Endothelial cell of umbilical vein (primary cell): ENCODE measurements around the gene OPCML. TPM values are rescaled to one million over a fixed set of nuclear protein-coding genes. Genes with fewer than 3 reads are reported as not detected.

Experiments used
- BruUV-seq: library from RNA; stranded (reverse); fragments of 400-500 nt; replicated peaks from 2 replicates; lab custom pipeline; 2021; lab: Mats Ljungman, UMichigan
- CTCF ChIA-PET: fragments of 300-600, 350-600 bp; sonication (Branson Sonifier 250); formaldehyde crosslinking; loops from one replicate; lab custom pipeline; 2021; ENCODE audit warnings: antibody characterized with exemption, inconsistent platforms; lab: Charles Lee
- POLR2A ChIA-PET: fragments of 300-600, 350-600 bp; sonication (Branson Sonifier 250); formaldehyde crosslinking; loops from one replicate; lab custom pipeline; 2021; ENCODE audit warnings: antibody characterized with exemption, inconsistent platforms; lab: Charles Lee
- DNase-seq: peaks from one replicate; pipeline ENCODE4 v3.0.0-alpha.2; 2011; ENCODE audit warnings: low read depth, low spot score
- FAIRE-seq: peaks from 2 replicates; lab custom pipeline; 2011; peaks lifted over from hg19 to GRCh38; lab: Jason Lieb, UNC
- H2AFZ ChIP-seq: 2 replicates; pipeline ENCODE4 v1.6.0; 2012; ENCODE audit warnings: low read depth, low read length, control low read depth, inconsistent platforms
- H3K27ac ChIP-seq: 2 replicates; pipeline ENCODE4 v1.5.1; 2011; ENCODE audit warnings: low read depth, mild to moderate bottlenecking, control low read depth, low read length, moderate library complexity; ENCODE audit not compliant: insufficient read depth
- H3K27me3 ChIP-seq, 2 experiments: 2 replicates each; pipeline versions ENCODE4 v1.6.0 to v1.6.1; 2011; ENCODE audit warnings: low read length in 2 of 2, mixed read lengths in 1 of 2; ENCODE audit not compliant: control insufficient read depth in 2 of 2, insufficient read depth in 2 of 2
- H3K36me3 ChIP-seq, 2 experiments: 2 replicates in 1 of 2; 3 replicates in 1 of 2; pipeline ENCODE4 v1.5.1; 2011; ENCODE audit warnings: low read length in 2 of 2, mild to moderate bottlenecking in 1 of 2, moderate library complexity in 1 of 2; ENCODE audit not compliant: control insufficient read depth in 2 of 2, insufficient read depth in 2 of 2; ENCODE audit errors: extremely low read depth in 1 of 2
- H3K4me1 ChIP-seq: 3 replicates; pipeline ENCODE4 v1.5.1; 2011; ENCODE audit warnings: mild to moderate bottlenecking, low read length; ENCODE audit not compliant: control insufficient read depth, insufficient read depth; ENCODE audit errors: extremely low read depth
- H3K4me2 ChIP-seq: 2 replicates; pipeline ENCODE4 v1.6.1; 2011; ENCODE audit warnings: low read length, control low read depth, mixed read lengths; ENCODE audit not compliant: insufficient read depth
- H3K4me3 ChIP-seq, 3 experiments: fragments of 200-600 bp in 1 of 3; sonication (generic), shearing (Covaris generic) in 1 of 3; replicated peaks in 1 of 3; 2 replicates each; pipeline ENCODE4 v1.5.1; 2011 to 2016; ENCODE audit warnings: control low read depth in 3 of 3, low read length in 3 of 3, mild to moderate bottlenecking in 2 of 3, inconsistent platforms in 1 of 3, low read depth in 1 of 3, moderate library complexity in 1 of 3; ENCODE audit not compliant: insufficient read depth in 1 of 3
- H3K79me2 ChIP-seq: 2 replicates; pipeline ENCODE4 v1.6.0; 2012; ENCODE audit warnings: low read length, inconsistent platforms; ENCODE audit not compliant: control insufficient read depth, insufficient read depth
- H3K9ac ChIP-seq: replicated peaks from 2 replicates; pipeline ENCODE3; 2011; ENCODE audit warnings: low read length, control low read depth; ENCODE audit not compliant: insufficient read depth; ENCODE audit errors: extremely low read depth
- H3K9me1 ChIP-seq: replicated peaks from 3 replicates; pipeline ENCODE4 v1.6.0; 2011; ENCODE audit warnings: mild to moderate bottlenecking, low read length; ENCODE audit not compliant: control insufficient read depth, insufficient read depth; ENCODE audit errors: extremely low read depth
- H3K9me3 ChIP-seq: replicated peaks from 2 replicates; pipeline ENCODE4 v1.5.1; 2012; ENCODE audit warnings: low read length, inconsistent platforms; ENCODE audit not compliant: control insufficient read depth, insufficient read depth
- H4K20me1 ChIP-seq: replicated peaks from 2 replicates; pipeline ENCODE3; 2011; ENCODE audit warnings: mild to moderate bottlenecking, low read length; ENCODE audit not compliant: control insufficient read depth, insufficient read depth; ENCODE audit errors: extremely low read depth
- EZH2 ChIP-seq: IDR thresholded peaks from 2 replicates; pipeline ENCODE4 v1.6.1; 2012; ENCODE audit warnings: borderline replicate concordance, low read depth, mild to moderate bottlenecking, moderate library complexity, low read length, inconsistent platforms; ENCODE audit not compliant: severe bottlenecking
- FOS ChIP-seq: IDR thresholded peaks from 2 replicates; pipeline ENCODE4 v1.6.1; 2011; ENCODE audit warnings: mild to moderate bottlenecking, low read length, moderate library complexity, borderline replicate concordance; ENCODE audit not compliant: insufficient read depth
- GATA2 ChIP-seq: IDR thresholded peaks from 2 replicates; pipeline ENCODE4 v1.7.0; 2011; ENCODE audit warnings: low read depth, mild to moderate bottlenecking, moderate library complexity, mixed read lengths, low read length; ENCODE audit not compliant: insufficient read length, insufficient read depth
- JUN ChIP-seq: IDR thresholded peaks from 2 replicates; pipeline ENCODE4 v1.6.1; 2011; ENCODE audit warnings: borderline replicate concordance, low read depth; ENCODE audit not compliant: insufficient read length, insufficient read depth
- MYC ChIP-seq: IDR thresholded peaks from one replicate; pipeline ENCODE4 v1.6.1; 2011; ENCODE audit warnings: mild to moderate bottlenecking, low read depth, low read length
- POLR2A ChIP-seq: IDR thresholded peaks from 2 replicates; pipeline ENCODE4 v1.6.1; 2012; ENCODE audit warnings: low read depth, mild to moderate bottlenecking, control low read depth, low read length
- POLR2AphosphoS5 ChIP-seq: IDR thresholded peaks from 2 replicates; pipeline ENCODE4 v1.6.1; 2012; ENCODE audit warnings: low read depth, mild to moderate bottlenecking, control low read depth, low read length, moderate library complexity; ENCODE audit not compliant: insufficient read depth
- dilution Hi-C: fragments of 300-500 bp; cut with MboI; formaldehyde crosslinking; loops from one replicate; pipeline ENCODE4 v1.15.0; 2019; ENCODE audit warnings: low sequenced_read_pairs; ENCODE audit not compliant: extremely low pct_ligation_motif_present
- intact Hi-C: fragments of 100-400 bp; cut with micrococcal nuclease; formaldehyde crosslinking; loops from one replicate; pipeline ENCODE4 v1.10.0; 2022
- polyA plus RNA-seq, 4 experiments: library from polyadenylated mRNA; depleted of rRNA in 3 of 4; stranded (reverse) in 3 of 4; unstranded in 1 of 4; fragments of >200 nt; gene quantifications; 2 replicates each; pipeline versions ENCODE4 v1.2.1 to v1.2.3, GENCODE V29; 2011 to 2012; ENCODE audit warnings: missing spikeins in 1 of 4
- total RNA-seq: library from RNA; stranded (reverse); gene quantifications from 2 replicates; pipeline ENCODE4 v1.2.3, GENCODE V29; 2021
- TF ChIP-seq, protein P1 (sequence below), 2 donors: IDR thresholded peaks; 1 replicate in 1 of 2; 2 replicates in 1 of 2; pipeline ENCODE4 v1.5.1; 2011; ENCODE audit warnings: low read length in 2 of 2, mild to moderate bottlenecking in 2 of 2, moderate library complexity in 2 of 2, control low read depth in 1 of 2, inconsistent platforms in 1 of 2, low read depth in 1 of 2; ENCODE audit not compliant: insufficient read depth in 1 of 2; ENCODE audit errors: extremely low read depth in 1 of 2
- TF ChIP-seq, protein P2 (sequence below): IDR thresholded peaks from 2 replicates; pipeline ENCODE4 v1.6.1; 2011; ENCODE audit not compliant: insufficient read depth, insufficient read length

Gene OPCML
- total and polyA plus RNA-seq, 2 donors (not counting 3 experiments of a cell fraction or from before 2014, with no cell fraction given): not detected

DNA sequence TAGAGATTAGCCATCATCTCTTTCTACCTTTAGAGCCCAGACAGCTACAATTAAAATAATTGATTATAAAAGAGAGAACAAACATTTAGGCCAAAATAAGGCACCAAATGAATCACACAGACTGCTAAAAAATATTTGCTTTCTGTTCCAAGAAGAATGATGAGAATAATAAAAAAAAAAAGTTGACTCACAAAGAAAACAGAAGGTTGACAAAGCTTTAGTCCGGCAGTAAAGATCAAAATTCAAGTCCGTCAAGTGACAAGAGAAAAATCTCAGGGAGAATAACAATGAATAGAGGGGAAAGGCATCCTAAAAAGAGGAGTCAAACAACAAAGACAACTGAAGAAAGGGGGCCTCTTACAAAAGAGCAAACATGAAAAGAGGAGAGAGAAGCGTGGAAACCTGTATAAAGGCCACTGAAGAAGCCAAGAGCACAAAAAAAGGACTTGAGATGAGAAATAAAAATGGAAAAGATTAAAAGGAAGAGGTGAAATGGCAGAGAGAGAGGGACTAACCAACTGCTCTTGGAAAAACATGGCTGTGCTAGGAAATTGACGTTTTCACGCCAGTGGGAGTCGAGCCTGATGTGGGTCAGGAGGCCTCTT lies 910.2 kb downstream of the OPCML start:
- CTCF ChIA-PET: no interaction called here
- BruUV-seq: no TSS peak
- H3K9ac ChIP-seq: no peak overlapping the region
- no peaks in the 10 kb centered on the region for H3K36me3 ChIP-seq
- intact Hi-C loops (no loop called here), dilution Hi-C loops (no loop called here)
- no peaks in the 10 kb centered on the region for H3K27me3 ChIP-seq
- DNase-seq: no peak
- H2AFZ ChIP-seq: no peak overlapping the region
- TF ChIP-seq JUN: no peak
- TF ChIP-seq GATA2: no peak
- TF ChIP-seq FOS: no peak
- TF ChIP-seq, protein P1, sequence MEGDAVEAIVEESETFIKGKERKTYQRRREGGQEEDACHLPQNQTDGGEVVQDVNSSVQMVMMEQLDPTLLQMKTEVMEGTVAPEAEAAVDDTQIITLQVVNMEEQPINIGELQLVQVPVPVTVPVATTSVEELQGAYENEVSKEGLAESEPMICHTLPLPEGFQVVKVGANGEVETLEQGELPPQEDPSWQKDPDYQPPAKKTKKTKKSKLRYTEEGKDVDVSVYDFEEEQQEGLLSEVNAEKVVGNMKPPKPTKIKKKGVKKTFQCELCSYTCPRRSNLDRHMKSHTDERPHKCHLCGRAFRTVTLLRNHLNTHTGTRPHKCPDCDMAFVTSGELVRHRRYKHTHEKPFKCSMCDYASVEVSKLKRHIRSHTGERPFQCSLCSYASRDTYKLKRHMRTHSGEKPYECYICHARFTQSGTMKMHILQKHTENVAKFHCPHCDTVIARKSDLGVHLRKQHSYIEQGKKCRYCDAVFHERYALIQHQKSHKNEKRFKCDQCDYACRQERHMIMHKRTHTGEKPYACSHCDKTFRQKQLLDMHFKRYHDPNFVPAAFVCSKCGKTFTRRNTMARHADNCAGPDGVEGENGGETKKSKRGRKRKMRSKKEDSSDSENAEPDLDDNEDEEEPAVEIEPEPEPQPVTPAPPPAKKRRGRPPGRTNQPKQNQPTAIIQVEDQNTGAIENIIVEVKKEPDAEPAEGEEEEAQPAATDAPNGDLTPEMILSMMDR (IDR thresholded peaks at IDR 0.05; ENCODE audit: extremely low read depth in 1 of 2, insufficient read depth in 1 of 2, low read depth in 1 of 2, low read length in 2 of 2): no peak
- TF ChIP-seq POLR2A: no peak
- no peak for TF ChIP-seq MYC
- no peak for TF ChIP-seq POLR2AphosphoS5
- TF ChIP-seq, protein P2, sequence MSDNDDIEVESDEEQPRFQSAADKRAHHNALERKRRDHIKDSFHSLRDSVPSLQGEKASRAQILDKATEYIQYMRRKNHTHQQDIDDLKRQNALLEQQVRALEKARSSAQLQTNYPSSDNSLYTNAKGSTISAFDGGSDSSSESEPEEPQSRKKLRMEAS: no peak
- TF ChIP-seq EZH2: no peak
- no peak overlapping the region for H3K4me3 ChIP-seq
- H3K79me2 ChIP-seq: no peaks in the 10 kb centered on the region
- no peaks in the 10 kb centered on the region for H3K4me1 ChIP-seq
- no peaks in the 10 kb centered on the region for H4K20me1 ChIP-seq
- H3K9me3 ChIP-seq: peaks cover 2% of the 10 kb centered on the region
- POLR2A ChIA-PET: no interaction called here
- no peak overlapping the region for H3K4me2 ChIP-seq
- no peak for FAIRE-seq
- no peak overlapping the region for H3K27ac ChIP-seq
- no peaks in the 10 kb centered on the region for H3K9me1 ChIP-seq
